Mesenchymal stem cell (in vitro differentiated cells and primary cell): ENCODE measurements around the gene KCNJ1.
A peak's percentile ranks its signal among the peaks of the same experiment; 100 is the strongest.

Source experiments
- DNase-seq: peaks from one replicate; pipeline ENCODE4 v3.0.0-alpha.2; 2013
- H2AFZ ChIP-seq: one replicate; pipeline ENCODE4 v1.6.1; 2013; ENCODE audit warnings: low read depth, mild to moderate bottlenecking, control low read depth, inconsistent platforms, low read length, moderate library complexity
- H2AK5ac ChIP-seq: 2 replicates; pipeline ENCODE4 v1.6.1; 2013; ENCODE audit warnings: low read length, moderate library complexity, mild to moderate bottlenecking, inconsistent platforms; ENCODE audit not compliant: severe bottlenecking
- H2BK120ac ChIP-seq: one replicate; pipeline ENCODE4 v1.6.1; 2013; ENCODE audit warnings: low read depth, mild to moderate bottlenecking, inconsistent platforms, low read length, moderate library complexity
- H2BK12ac ChIP-seq, 2 experiments: one replicate each; pipeline ENCODE4 v1.6.1; 2013; ENCODE audit warnings: inconsistent platforms in 2 of 2, low read length in 2 of 2, mild to moderate bottlenecking in 2 of 2, moderate library complexity in 2 of 2, control low read depth in 1 of 2
- H2BK15ac ChIP-seq: one replicate; pipeline ENCODE4 v1.6.1; 2013; ENCODE audit warnings: mild to moderate bottlenecking, low read depth, inconsistent platforms; ENCODE audit not compliant: poor library complexity, severe bottlenecking
- H2BK5ac ChIP-seq: 2 replicates; pipeline ENCODE4 v1.6.1; 2013; ENCODE audit warnings: low read depth, mild to moderate bottlenecking, low read length, control low read depth, inconsistent platforms; ENCODE audit not compliant: poor library complexity, severe bottlenecking
- H3K14ac ChIP-seq, 2 experiments: one replicate each; pipeline ENCODE4 v1.6.1; 2013; ENCODE audit warnings: inconsistent platforms in 2 of 2, low read length in 2 of 2, control low read depth in 1 of 2, mild to moderate bottlenecking in 1 of 2, moderate library complexity in 1 of 2
- H3K18ac ChIP-seq, 2 experiments: one replicate each; pipeline ENCODE4 v1.6.1; 2013; ENCODE audit warnings: inconsistent platforms in 2 of 2, low read length in 2 of 2, control low read depth in 1 of 2, low read depth in 1 of 2, mild to moderate bottlenecking in 1 of 2
- H3K23ac ChIP-seq, 2 experiments: one replicate each; pipeline ENCODE4 v1.6.1; 2013; ENCODE audit warnings: inconsistent platforms in 2 of 2, low read length in 2 of 2, mild to moderate bottlenecking in 2 of 2, moderate library complexity in 2 of 2, control low read depth in 1 of 2
- H3K27ac ChIP-seq: 2 replicates; pipeline ENCODE4 v1.5.1; 2013; ENCODE audit warnings: mild to moderate bottlenecking, moderate library complexity, low read length, control low read depth, inconsistent platforms; ENCODE audit not compliant: poor library complexity, severe bottlenecking
- H3K27me3 ChIP-seq, 2 experiments: 2 replicates each; pipeline versions ENCODE4 v1.6.1 to v1.7.0; 2013; ENCODE audit warnings: low read length in 2 of 2, mild to moderate bottlenecking in 2 of 2, moderate library complexity in 2 of 2, control low read depth in 1 of 2, inconsistent platforms in 1 of 2; ENCODE audit not compliant: control insufficient read depth in 1 of 2, insufficient read depth in 1 of 2
- H3K36me3 ChIP-seq, 2 experiments: 2 replicates each; pipeline versions ENCODE4 v1.6.1 to v1.7.0; 2013; ENCODE audit warnings: low read length in 2 of 2, control low read depth in 1 of 2, inconsistent platforms in 1 of 2, low read depth in 1 of 2, mild to moderate bottlenecking in 1 of 2; ENCODE audit not compliant: insufficient read depth in 2 of 2, control insufficient read depth in 1 of 2
- H3K4ac ChIP-seq, 2 experiments: one replicate each; pipeline ENCODE4 v1.6.1; 2013; ENCODE audit warnings: inconsistent platforms in 2 of 2, low read length in 2 of 2, mild to moderate bottlenecking in 2 of 2, moderate library complexity in 2 of 2, control low read depth in 1 of 2, low read depth in 1 of 2
- H3K4me1 ChIP-seq: 2 replicates; pipeline ENCODE4 v1.6.1; 2013; ENCODE audit warnings: low read depth, low read length, control low read depth; ENCODE audit not compliant: control insufficient read depth, insufficient read depth
- H3K4me2 ChIP-seq: 2 replicates; pipeline ENCODE4 v1.6.1; 2013; ENCODE audit warnings: low read length, mild to moderate bottlenecking, inconsistent platforms; ENCODE audit not compliant: poor library complexity, severe bottlenecking
- H3K4me3 ChIP-seq, 2 experiments: 2 replicates each; pipeline versions ENCODE4 v1.5.1 to v1.7.0; 2013; ENCODE audit warnings: low read length in 2 of 2, mild to moderate bottlenecking in 2 of 2, control low read depth in 1 of 2, low read depth in 1 of 2; ENCODE audit not compliant: insufficient read depth in 1 of 2
- H3K79me1 ChIP-seq: replicated peaks from 2 replicates; pipeline ENCODE4 v1.6.1; 2013; ENCODE audit warnings: mild to moderate bottlenecking, control low read depth, low read length, inconsistent platforms; ENCODE audit not compliant: poor library complexity, severe bottlenecking
- H3K9ac ChIP-seq: 2 replicates; pipeline ENCODE4 v1.7.0; 2013; ENCODE audit warnings: mild to moderate bottlenecking, low read length, moderate library complexity
- H3K9me3 ChIP-seq: 2 replicates; pipeline ENCODE4 v1.7.0; 2013; ENCODE audit warnings: mild to moderate bottlenecking, low read length; ENCODE audit not compliant: control insufficient read depth
- H4K8ac ChIP-seq: one replicate; pipeline ENCODE4 v1.6.1; 2013; ENCODE audit warnings: inconsistent platforms, mild to moderate bottlenecking, low read length, moderate library complexity
- H4K91ac ChIP-seq: one replicate; pipeline ENCODE4 v1.6.1; 2013; ENCODE audit warnings: mild to moderate bottlenecking, low read length, inconsistent platforms
- WGBS: methylation state at CpG from one replicate; pipeline ENCODE4 v1.1.7; 2013; ENCODE audit warnings: mixed read lengths; 5-methylcytosine and 5-hydroxymethylcytosine counted together

The KCNJ1 gene

GRCh38 chr11:128860571-128861361, 6.3 kb downstream of the KCNJ1 start:
- no peak overlapping the region for H2BK15ac ChIP-seq
- H2AFZ ChIP-seq = no peak overlapping the region
- no peak overlapping the region for H3K9ac ChIP-seq
- H4K8ac ChIP-seq = no peak overlapping the region
- no peak overlapping the region for H3K23ac ChIP-seq
- H3K27ac ChIP-seq = no peak overlapping the region
- no peak overlapping the region for H3K4ac ChIP-seq
- no peak overlapping the region for H3K4me2 ChIP-seq
- no peak overlapping the region for H3K18ac ChIP-seq
- H3K4me1 ChIP-seq = peaks cover 9% of the 10 kb centered on the region
- no peak overlapping the region for H2BK120ac ChIP-seq
- H3K14ac ChIP-seq = no peak overlapping the region
- H3K4me3 ChIP-seq = no peak overlapping the region
- H3K36me3 ChIP-seq = no peaks in the 10 kb centered on the region
- H3K79me1 ChIP-seq = no peaks in the 10 kb centered on the region
- H2AK5ac ChIP-seq = no peak overlapping the region
- no peaks in the 10 kb centered on the region for H3K9me3 ChIP-seq
- peak overlapping the region; percentile 66 for H4K91ac ChIP-seq
- peaks cover 29 to 36% of the 10 kb centered on the region in 2 experiments for H3K27me3 ChIP-seq
- DNase-seq = no peak
- H2BK5ac ChIP-seq = no peak overlapping the region
- no peak overlapping the region for H2BK12ac ChIP-seq
- 88% methylated on average over 14 of the region's 16 CpGs for WGBS

GRCh38 chr11:128859563-128860441, 7.3 kb downstream of the KCNJ1 start:
- no peak overlapping the region for H2BK12ac ChIP-seq
- WGBS = 30% methylated on average over 33 of the region's 33 CpGs
- H3K23ac ChIP-seq = no peak overlapping the region
- no peak overlapping the region for H3K4me2 ChIP-seq
- H2BK5ac ChIP-seq = no peak overlapping the region
- no peak overlapping the region for H4K91ac ChIP-seq
- no peak overlapping the region for H2BK15ac ChIP-seq
- H2BK120ac ChIP-seq = no peak overlapping the region
- no peaks in the 10 kb centered on the region for H3K79me1 ChIP-seq
- no peak overlapping the region for H4K8ac ChIP-seq
- no peak overlapping the region for H2AK5ac ChIP-seq
- H2AFZ ChIP-seq = no peak overlapping the region
- H3K14ac ChIP-seq = no peak overlapping the region
- DNase-seq = peak; percentile 62
- no peaks in the 10 kb centered on the region for H3K9me3 ChIP-seq
- no peak overlapping the region for H3K27ac ChIP-seq
- H3K27me3 ChIP-seq = peaks cover 37 to 38% of the 10 kb centered on the region in 2 experiments
- H3K4ac ChIP-seq = no peak overlapping the region
- no peaks in the 10 kb centered on the region for H3K36me3 ChIP-seq
- H3K4me1 ChIP-seq = peaks cover 7% of the 10 kb centered on the region
- no peak overlapping the region for H3K4me3 ChIP-seq
- H3K18ac ChIP-seq = no peak overlapping the region
- no peak overlapping the region for H3K9ac ChIP-seq

GRCh38 chr11:128857341-128857740, 9.8 kb downstream of the KCNJ1 start:
- H2AFZ ChIP-seq = no peak overlapping the region
- H2BK15ac ChIP-seq = no peak overlapping the region
- no peak overlapping the region for H3K4ac ChIP-seq
- H2BK120ac ChIP-seq = no peak overlapping the region
- H3K4me2 ChIP-seq = no peak overlapping the region
- peaks cover 4% of the 10 kb centered on the region for H3K4me1 ChIP-seq
- H2BK12ac ChIP-seq = no peak overlapping the region
- H3K14ac ChIP-seq = no peak overlapping the region
- H3K27me3 ChIP-seq = peaks cover 48 to 55% of the 10 kb centered on the region in 2 experiments
- no peak overlapping the region for H2BK5ac ChIP-seq
- H4K8ac ChIP-seq = no peak overlapping the region
- no peak overlapping the region for H3K9ac ChIP-seq
- H3K9me3 ChIP-seq = no peaks in the 10 kb centered on the region
- no peak overlapping the region for H2AK5ac ChIP-seq
- no peaks in the 10 kb centered on the region for H3K36me3 ChIP-seq
- DNase-seq = no peak
- no peak overlapping the region for H3K18ac ChIP-seq
- H3K79me1 ChIP-seq = no peaks in the 10 kb centered on the region
- H3K4me3 ChIP-seq = no peak overlapping the region
- WGBS = 96% methylated on average over 2 of the region's 2 CpGs
- no peak overlapping the region for H3K23ac ChIP-seq
- H4K91ac ChIP-seq = no peak overlapping the region
- H3K27ac ChIP-seq = no peak overlapping the region

- no peak overlapping the region for H2BK12ac ChIP-seq
- no peak overlapping the region for H3K4me3 ChIP-seq
- H3K79me1 ChIP-seq = no peaks in the 10 kb centered on the region
- WGBS = 91% methylated on average over 6 of the region's 6 CpGs
- H2BK5ac ChIP-seq = no peak overlapping the region
- H3K23ac ChIP-seq = no peak overlapping the region
- H3K27me3 ChIP-seq = peaks cover 38 to 59% of the 10 kb centered on the region in 2 experiments
- H3K9ac ChIP-seq = no peak overlapping the region
- DNase-seq = no peak
- no peak overlapping the region for H4K8ac ChIP-seq
- no peak overlapping the region for H2BK120ac ChIP-seq
- no peak overlapping the region for H3K14ac ChIP-seq
- no peak overlapping the region for H3K27ac ChIP-seq
- no peak overlapping the region for H4K91ac ChIP-seq
- H3K4ac ChIP-seq = no peak overlapping the region
- H2AFZ ChIP-seq = no peak overlapping the region
- H3K9me3 ChIP-seq = no peaks in the 10 kb centered on the region
- no peaks in the 10 kb centered on the region for H3K36me3 ChIP-seq
- peaks cover 3% of the 10 kb centered on the region for H3K4me1 ChIP-seq
- H2AK5ac ChIP-seq = no peak overlapping the region
- H2BK15ac ChIP-seq = no peak overlapping the region
- no peak overlapping the region for H3K4me2 ChIP-seq
- no peak overlapping the region for H3K18ac ChIP-seq
Observed at GRCh38 chr11:128856241-128856640, 10.9 kb downstream of the KCNJ1 start.
